ENCODE measurements around the gene TRAPPC3L. TPM values are rescaled to one million over a fixed set of nuclear protein-coding genes. Genes with fewer than 3 reads are reported as not detected.

The TRAPPC3L gene
- total RNA-seq, 1 experiment from 2014 or later: not detected

GRCh38 chr6:116475141-116475540 lies 70.3 kb downstream of the TRAPPC3L start:
- no CpG with 5 or more reads among the region's 1 CpG for WGBS (ENCODE audit: extremely low coverage, insufficient read length, low lambda C conversion rate)
- H3K27ac ChIP-seq (ENCODE audit: insufficient read length, low read depth, low read length): no peak overlapping the region
- H2BK120ac ChIP-seq (ENCODE audit: low read depth, low read length, poor library complexity, severe bottlenecking): no peak overlapping the region
- no peak overlapping the region for H3K18ac ChIP-seq (ENCODE audit: insufficient read length, low read depth, low read length)
- H3K9me3 ChIP-seq (ENCODE audit: control insufficient read depth, low read depth, low read length): no peaks in the 10 kb centered on the region
- no peak overlapping the region for H2BK20ac ChIP-seq (ENCODE audit: low read depth, low read length, poor library complexity, severe bottlenecking)
- H3K79me2 ChIP-seq (ENCODE audit: insufficient read depth, low read length): no peaks in the 10 kb centered on the region
- H2BK12ac ChIP-seq (ENCODE audit: insufficient read length, low read depth, low read length): no peak overlapping the region
- no peak for TF ChIP-seq CTCF (conservative IDR thresholded peaks at IDR 0.05)
- no peak overlapping the region for H3K9ac ChIP-seq (ENCODE audit: extremely low read depth, insufficient read length, low read length)
- Mint-ChIP-seq H3K4me3 (no peak overlapping the region), H3K9me3 (no peaks in the 10 kb centered on the region), H3K27ac (no peak overlapping the region), H3K36me3 (ENCODE audit: insufficient read depth in 1 of 3, low read depth in 3 of 3) (no peaks in the 10 kb centered on the region), H3K4me1 (peaks cover 0 to 2% of the 10 kb centered on the region in 2 experiments; a peak in 2 of 4 replicates), H3K27me3 (ENCODE audit: low read depth) (no peaks in the 10 kb centered on the region)
- no peaks in the 10 kb centered on the region for H3K27me3 ChIP-seq (ENCODE audit: insufficient read depth, low read length)
- no peak overlapping the region for H4K5ac ChIP-seq (ENCODE audit: insufficient read length, low read depth, low read length)
- no peak overlapping the region for H3K56ac ChIP-seq (ENCODE audit: insufficient read length, low read depth, low read length)
- H3K4me2 ChIP-seq (ENCODE audit: insufficient read depth, insufficient read length, low read length): no peak overlapping the region
- no peak overlapping the region for H3T11ph ChIP-seq (ENCODE audit: low read length)
- no peak overlapping the region for H2BK5ac ChIP-seq (ENCODE audit: insufficient read length, low read length)
- no peak overlapping the region for H2AK5ac ChIP-seq (ENCODE audit: insufficient read length, low read length)
- H2BK15ac ChIP-seq (ENCODE audit: low read depth, low read length): no peak overlapping the region
- no peak overlapping the region for H3K14ac ChIP-seq (ENCODE audit: insufficient read depth, low read length)
- no peak overlapping the region for H4K91ac ChIP-seq (ENCODE audit: insufficient read length, low read depth, low read length)
- H3K4me1 ChIP-seq (ENCODE audit: insufficient read depth, low read length): no peaks in the 10 kb centered on the region
- no peak overlapping the region for H4K8ac ChIP-seq (replicated peaks; ENCODE audit: insufficient read length, low read depth, low read length)
- H3K23me2 ChIP-seq (ENCODE audit: insufficient read length, low read depth, low read length, poor library complexity, severe bottlenecking): no peaks in the 10 kb centered on the region
- H2AFZ ChIP-seq (ENCODE audit: low read length): no peak overlapping the region
- no peak overlapping the region for H3K23ac ChIP-seq (ENCODE audit: insufficient read length, low read depth, low read length)
- no peak for DNase-seq
- no peak overlapping the region for H3K4ac ChIP-seq (ENCODE audit: low read depth, low read length)
- no peaks in the 10 kb centered on the region for H3K79me1 ChIP-seq (ENCODE audit: insufficient read depth, low read depth, low read length, poor library complexity, severe bottlenecking)
- no peaks in the 10 kb centered on the region for H4K20me1 ChIP-seq (ENCODE audit: control insufficient read depth, insufficient read depth, insufficient read length)

Data from H9 (cell line).